D341Med (cell line): Measurements from ENCODE around the gene KRT38.
"Not testable (repeated sequence)": the region's sequence is repeated elsewhere in the genome, so short reads cannot be mapped to it uniquely, and the experiment has no call there.

Experiments used
- DNase-seq: peaks from one replicate; pipeline ENCODE4 v3.0.0; 2012; ENCODE audit warnings: low spot score

KRT38 gene

GRCh38 chr17:41421116-41421515 is 19.7 kb downstream of the KRT38 start:
- no peak for DNase-seq

DNA sequence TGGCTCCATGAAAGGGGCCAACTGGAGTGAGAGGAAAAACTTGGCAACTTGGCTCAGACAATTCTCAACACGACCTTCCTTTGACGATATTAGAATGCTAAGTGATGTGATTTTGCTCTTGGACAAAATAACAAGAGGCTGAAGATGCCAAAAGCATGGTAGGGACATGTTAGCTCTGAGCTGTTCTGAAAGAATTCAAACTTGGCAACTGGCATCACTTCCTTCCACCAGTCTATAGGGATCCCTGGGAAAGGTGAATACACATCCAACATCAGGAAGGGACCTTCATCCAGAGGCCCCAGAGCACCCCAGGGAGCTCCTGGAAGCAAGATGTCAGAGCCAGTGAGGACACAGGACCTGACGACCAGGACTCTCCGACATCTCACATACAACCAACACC is 20.6 kb downstream of the KRT38 start:
- DNase-seq, result no peak

GRCh38 chr17:41419716-41420115 is 21.1 kb downstream of the KRT38 start:
- no peak for DNase-seq

DNA sequence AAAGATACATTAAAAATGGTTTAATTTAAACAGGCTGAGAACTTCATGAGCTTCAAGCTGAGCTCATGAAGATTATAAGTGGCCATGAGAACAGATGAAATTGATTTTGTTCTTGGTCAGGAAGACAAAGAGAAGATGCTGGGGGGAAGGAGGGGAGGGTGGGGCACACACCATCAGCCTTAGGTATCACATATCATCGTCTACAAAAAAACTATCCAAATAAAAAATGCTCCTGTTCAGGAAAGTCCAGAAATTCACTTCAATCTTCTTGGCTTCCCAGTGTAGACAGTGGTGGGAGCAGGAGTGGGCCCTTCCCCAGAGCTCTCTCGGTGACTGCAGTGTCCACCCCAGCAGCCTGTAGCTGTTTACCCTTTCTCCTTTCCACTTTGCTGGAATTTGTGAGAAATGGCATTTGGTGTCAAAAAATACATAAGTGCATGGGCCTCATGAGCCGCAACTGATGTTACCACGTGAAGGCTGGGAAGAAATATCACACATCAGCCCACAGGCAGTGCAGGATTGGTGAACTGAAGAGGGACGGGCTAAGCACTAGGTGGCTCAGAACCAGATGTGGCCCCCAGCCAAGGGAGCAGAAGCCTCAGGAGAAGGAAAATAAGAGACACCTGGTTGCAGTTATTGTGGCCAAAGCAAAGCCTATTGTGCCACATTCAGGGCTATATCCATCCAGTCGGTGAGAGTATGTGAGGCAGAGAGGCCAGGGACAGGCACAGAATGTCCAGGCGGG is 22.5 kb downstream of the KRT38 start:
- DNase-seq, result no peak

- DNase-seq, result peak; percentile 50
Observed at GRCh38 chr17:41417576-41418015, 23.2 kb downstream of the KRT38 start.

- no peak for DNase-seq
Observed at GRCh38 chr17:41417127-41417526, 23.7 kb downstream of the KRT38 start.

GRCh38 chr17:41416479-41416878 is 24.3 kb downstream of the KRT38 start:
- DNase-seq, result no peak

DNA sequence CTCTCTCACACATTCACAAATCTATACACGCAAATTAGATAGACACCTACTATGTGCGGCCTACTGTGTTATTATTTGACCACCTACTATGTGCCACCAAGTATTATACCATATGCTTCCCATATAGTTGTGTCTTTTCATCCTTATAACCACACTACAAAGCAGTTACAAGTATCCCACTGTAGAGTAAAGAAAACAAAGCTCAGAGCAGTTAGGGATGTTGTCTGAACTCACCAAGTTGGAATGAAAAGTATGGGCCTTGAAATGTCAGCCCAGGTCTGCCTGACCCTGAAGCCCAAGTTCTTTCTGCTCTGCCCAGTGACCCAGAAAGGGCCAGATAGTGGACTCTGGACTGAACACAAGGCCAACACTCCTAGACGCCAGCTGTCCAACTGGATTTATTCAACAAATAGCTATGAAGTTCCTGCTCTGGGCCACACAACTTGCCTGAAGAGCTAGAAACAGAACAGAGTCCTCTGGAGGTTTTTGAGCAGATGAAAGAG is 24.9 kb downstream of the KRT38 start:
- DNase-seq, result no peak

- DNase-seq, result no peak
Observed at GRCh38 chr17:41415411-41415810, 25.4 kb downstream of the KRT38 start.

- no peak for DNase-seq
Observed at GRCh38 chr17:41413982-41414381, 26.8 kb downstream of the KRT38 start.

DNA sequence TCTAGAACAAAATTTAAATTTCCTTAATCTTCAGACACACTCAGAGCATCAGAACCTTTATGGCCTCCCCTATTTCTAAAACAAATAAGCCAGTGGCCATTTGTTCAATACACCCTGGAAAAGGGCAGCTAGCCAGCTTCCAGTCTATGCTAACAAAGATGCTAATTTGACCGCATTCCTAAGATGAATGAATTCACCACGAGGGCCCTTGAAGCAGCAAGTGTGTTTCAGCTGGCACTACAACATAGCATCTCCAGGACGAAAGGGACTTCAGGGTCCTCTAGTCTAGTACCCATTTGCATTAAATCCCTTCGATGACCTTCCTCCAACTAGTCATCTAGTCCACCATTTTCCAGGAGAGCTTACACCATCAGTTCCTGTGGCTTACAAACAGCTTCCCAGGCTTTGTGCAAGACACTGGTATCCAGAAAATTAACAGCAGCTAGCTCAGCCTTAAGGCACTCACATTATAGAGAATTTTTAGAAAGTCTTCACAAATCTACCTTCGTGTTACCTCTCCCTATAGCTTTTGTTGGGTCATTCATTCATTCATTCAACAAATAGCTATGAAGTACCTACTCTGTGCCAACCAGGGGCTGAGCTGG is 27.3 kb downstream of the KRT38 start:
- no peak for DNase-seq

DNA sequence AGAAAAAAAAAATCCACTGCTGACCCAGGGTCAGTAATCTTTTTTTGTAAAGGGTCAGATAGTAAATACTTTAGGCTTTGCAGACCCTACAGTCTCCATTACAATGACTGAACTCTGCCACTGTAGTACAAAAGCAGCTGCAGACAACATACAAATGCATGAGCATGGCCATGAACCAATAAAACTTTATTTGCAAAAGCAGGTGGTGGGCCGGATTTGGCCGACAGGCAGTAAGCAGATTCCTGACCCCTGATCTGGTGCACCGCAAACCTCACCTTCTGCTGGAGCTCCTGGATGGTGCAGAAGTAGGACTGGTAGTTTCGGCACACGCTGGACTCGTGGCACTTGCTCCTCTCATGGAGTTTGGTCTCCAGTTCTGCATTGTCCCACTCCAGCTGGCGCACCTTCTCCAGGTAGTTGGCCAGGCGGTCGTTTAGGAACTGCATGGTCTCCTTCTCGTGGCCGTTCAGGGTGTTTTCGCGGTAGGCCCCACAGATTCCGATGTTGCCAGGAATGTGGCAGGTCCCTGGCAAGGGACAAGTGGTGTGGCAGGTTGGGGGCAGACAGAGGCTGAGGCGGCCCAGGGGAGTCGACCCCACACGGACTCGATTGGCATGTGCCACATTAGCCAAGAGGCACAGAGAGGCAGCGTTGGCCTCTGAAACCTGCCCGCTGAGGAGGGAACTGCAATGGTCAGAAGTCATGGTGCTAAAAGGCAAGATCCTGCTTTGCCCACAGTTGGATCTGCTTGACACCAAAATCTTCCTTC is 29.5 kb downstream of the KRT38 start:
- DNase-seq, result no peak

DNA sequence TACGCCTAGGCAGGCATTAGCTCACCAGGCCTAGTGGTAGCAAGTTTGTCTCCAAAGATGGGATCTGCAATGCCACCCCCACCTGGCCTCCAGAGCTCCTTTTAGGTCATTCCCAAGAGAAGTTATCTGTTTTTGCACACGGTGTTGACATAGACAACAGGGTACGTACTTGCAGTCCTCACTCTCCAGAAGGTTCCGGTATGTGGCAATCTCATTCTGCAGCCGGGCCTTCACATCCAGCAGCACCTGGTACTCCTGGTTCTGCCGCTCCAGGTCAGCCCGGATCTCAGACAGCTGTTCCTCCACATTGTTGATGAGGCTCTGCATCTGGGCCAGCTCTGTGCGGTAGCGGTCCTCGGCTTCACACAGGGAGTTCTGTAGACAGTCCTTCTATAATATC is 33.6 kb downstream of the KRT38 start:
- no peak for DNase-seq

- no peak for DNase-seq
Observed at GRCh38 chr17:41406205-41406604, 34.6 kb downstream of the KRT38 start.

DNA sequence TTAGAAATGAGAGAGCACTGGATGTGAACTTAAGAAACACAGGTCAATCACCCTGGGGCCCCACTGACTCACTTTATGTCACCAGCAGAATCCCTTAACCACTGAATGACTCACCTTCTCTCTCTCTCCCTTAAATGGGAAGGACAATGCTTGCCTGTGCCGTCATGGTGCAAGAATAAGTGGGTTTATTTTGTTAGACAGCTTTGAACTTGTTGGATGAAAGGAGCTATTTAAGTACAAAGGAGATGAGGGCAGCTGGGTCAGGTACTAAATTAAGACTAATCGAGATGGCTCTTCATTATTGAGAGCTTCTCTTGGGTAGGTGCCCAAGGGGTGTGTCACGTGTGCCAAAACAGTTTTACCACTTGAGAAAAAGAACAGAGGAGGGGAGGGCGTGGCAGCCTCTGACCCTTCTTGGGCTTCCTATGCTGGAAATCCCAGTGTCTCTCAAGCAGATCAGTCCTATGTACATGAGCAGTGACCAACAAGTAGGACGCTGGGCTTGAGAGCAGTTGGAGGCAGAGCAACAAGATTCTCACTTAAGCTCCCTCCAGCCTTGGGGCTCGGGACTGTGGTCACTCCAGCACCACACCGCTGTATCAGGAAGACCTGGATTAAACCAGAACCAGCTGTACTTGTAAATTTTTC is 36.6 kb downstream of the KRT38 start:
- no peak for DNase-seq

DNA sequence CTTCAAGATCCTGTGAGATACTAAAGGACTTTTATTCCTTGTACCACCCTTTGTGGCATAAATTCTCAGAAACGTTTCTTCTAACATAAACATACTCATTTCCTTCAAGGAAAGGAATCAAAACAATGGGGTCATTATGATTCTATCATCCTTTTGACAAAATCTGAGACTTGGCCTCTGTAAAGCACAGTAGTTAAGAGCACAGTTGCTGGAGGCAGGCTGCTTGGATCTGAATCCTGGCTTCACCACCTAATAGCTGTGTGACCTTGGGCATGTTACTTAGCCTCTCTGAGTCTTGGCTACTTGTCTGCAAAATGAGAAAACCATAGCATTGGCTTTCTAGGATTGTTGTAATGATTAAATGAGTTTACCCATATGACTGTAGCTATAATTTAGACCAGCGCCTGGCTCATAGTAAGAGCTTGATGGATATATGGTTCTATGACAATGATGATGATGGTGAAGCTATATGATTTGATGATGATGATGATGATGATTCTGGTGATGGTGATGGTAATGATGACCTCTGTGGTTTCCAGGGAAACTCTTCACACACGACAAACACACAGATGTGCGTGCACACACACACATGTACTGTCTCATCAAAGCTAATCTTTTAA is 37.3 kb downstream of the KRT38 start:
- DNase-seq, result no peak

DNA sequence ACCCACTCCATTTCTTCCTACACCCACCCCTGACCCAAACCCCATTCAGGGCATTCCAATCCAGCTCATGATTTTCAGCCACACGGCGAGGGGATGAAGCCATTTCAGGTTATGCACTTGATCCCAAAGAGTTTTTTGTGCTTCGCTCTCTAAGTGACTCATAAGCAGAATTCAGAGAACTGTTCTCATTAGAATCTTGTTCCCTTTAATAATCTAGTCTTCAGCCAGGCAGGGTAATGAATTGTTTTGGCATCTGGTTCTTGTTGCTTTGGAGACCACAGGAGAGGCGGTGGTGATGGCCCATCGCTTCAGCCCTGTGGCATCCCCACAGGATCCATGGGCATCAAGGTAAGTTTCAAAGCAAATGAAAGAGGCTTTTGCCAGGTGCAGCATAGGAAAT is 38.6 kb downstream of the KRT38 start:
- no peak for DNase-seq

DNA sequence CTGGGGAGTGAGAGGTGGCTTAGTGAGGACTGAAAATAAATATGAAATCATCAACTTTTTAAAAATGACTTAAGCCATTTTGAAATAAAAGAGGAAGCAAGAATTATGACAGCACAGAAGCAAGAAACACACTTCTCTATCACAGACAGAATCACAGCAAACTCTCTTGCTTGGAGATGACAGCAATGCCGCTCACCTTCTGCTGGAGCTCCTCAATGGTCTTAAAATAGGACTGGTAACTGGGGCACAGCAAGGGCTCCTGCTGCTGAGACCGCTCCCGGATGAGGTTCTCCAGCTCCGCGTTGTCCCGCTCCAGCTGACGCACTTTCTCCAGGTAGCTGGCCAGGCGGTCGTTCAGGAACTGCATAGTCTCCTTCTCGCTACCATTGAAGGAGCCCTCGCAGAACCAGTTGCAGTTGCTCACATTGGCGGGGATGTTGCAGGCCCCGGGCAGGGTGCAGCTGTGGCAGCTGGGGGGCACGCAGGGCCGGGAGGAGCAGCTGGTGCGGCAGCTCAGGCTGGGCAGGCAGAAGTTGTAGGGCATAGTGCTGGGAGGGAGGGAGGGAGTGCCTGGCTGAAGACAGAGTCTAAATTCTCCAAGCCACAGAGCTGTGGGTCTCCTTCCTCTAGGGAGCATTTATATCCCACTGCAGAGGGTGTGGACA is 43.7 kb downstream of the KRT38 start, which contains the start of gene KRT31:
TSS of gene KRT31 (minus strand) at position 613 of the 665 bp plus-strand sequence. CDS start at position 544, 69 bp downstream.
- no peak for DNase-seq

GRCh38 chr17:41396340-41396739 is 44.4 kb downstream of the KRT38 start:
- DNase-seq, result no peak

GRCh38 chr17:41395611-41396010 is 45.2 kb downstream of the KRT38 start:
- no peak for DNase-seq

GRCh38 chr17:41395044-41395443 is 45.7 kb downstream of the KRT38 start:
- not testable (repeated sequence) for DNase-seq
